Motor neuron (in vitro differentiated cells): ENCODE results near the gene PGRMC2. TPM values are rescaled to one million over a fixed set of nuclear protein-coding genes. Genes with fewer than 3 reads are reported as not detected.
"Not testable (repeated sequence)": the region's sequence is repeated elsewhere in the genome, so short reads cannot be mapped to it uniquely, and the experiment has no call there.

Experiments
- ATAC-seq, 8 experiments: fragments of 200-7000 bp; cut with Tn5 transposase; replicated peaks in 6 of 8; 2 replicates each; pipeline ENCODE4 v1.8.0; 2021; ENCODE audit warnings: mild to moderate bottlenecking in 8 of 8, moderate library complexity in 8 of 8
- H3K27ac ChIP-seq, 2 donors: fragments of 250-450 bp; sonication (Bioruptor Pico); 2 replicates each; pipeline ENCODE4 v1.9.0; 2021; ENCODE audit warnings: antibody characterized with exemption in 2 of 2, mild to moderate bottlenecking in 2 of 2, moderate library complexity in 1 of 2
- H3K4me1 ChIP-seq, 2 donors: fragments of 250-450 bp; sonication (Bioruptor Pico); replicated peaks in 1 of 2; 2 replicates each; pipeline ENCODE4 v1.6.1; 2021; ENCODE audit warnings: antibody characterized with exemption in 2 of 2, mild to moderate bottlenecking in 2 of 2, moderate library complexity in 1 of 2
- H3K4me3 ChIP-seq, 5 donors: fragments of 250-450 bp; sonication (Bioruptor Pico); 2 replicates each; pipeline ENCODE4 v1.9.0; 2021; ENCODE audit warnings: antibody characterized with exemption in 5 of 5, mild to moderate bottlenecking in 5 of 5, moderate library complexity in 4 of 5
- WGBS, 10 experiments: fragments of 450-650 bp; shearing (Covaris generic); methylation state at CpG; one replicate each; pipeline ENCODE4 v1.0.0; 2022; 5-methylcytosine and 5-hydroxymethylcytosine counted together
- in situ Hi-C, 9 experiments: fragments of 400-800 bp; cut with MboI; loops; one replicate each; pipeline ENCODE4 v1.15.0; 2021; ENCODE audit warnings: low sequenced_read_pairs in 9 of 9, low pct_unique_long_range_greater_than_20kb in 2 of 9; ENCODE audit not compliant: unreplicated experiment in 9 of 9
- total RNA-seq, 8 experiments: library from RNA; unstranded; fragments of 300-600 nt; gene quantifications; 2 replicates each; pipeline versions ENCODE4 v1.2.3 to v1.2.4, GENCODE V29; 2022

Gene PGRMC2
- total RNA-seq, 8 experiments from 2014 or later, result 14.4 to 77.5 (median 22.1) TPM

GRCh38 chr4:128282516-128282915 is 5.1 kb downstream of the PGRMC2 start:
- in situ Hi-C loops, result loop anchor here in 1 of 9 experiments (25.0 kb wide), 1 partner anchor 530 kb away; the partner anchor contains the start of gene JADE1
- no peak overlapping the region for H3K27ac ChIP-seq
- H3K4me3 ChIP-seq, result no peak overlapping the region
- H3K4me1 ChIP-seq, result peaks cover 0 to 14% of the 10 kb centered on the region in 2 donors
- ATAC-seq, result no peak

GRCh38 chr4:128281354-128281753 is 6.3 kb downstream of the PGRMC2 start:
- ATAC-seq, result no peak
- in situ Hi-C loops, result loop anchor here in 1 of 9 experiments (25.0 kb wide), 1 partner anchor 531 kb away; the partner anchor contains the start of gene JADE1
- Histone ChIP-seq H3K27ac (no peak overlapping the region), H3K4me3 (no peak overlapping the region), H3K4me1 (peaks cover 0 to 14% of the 10 kb centered on the region in 2 donors)
- WGBS, 10 experiments, result 90 to 100% (median 100%) methylated on average over 1 of the region's 1 CpG; no CpG with 5 or more reads in 1 of the 10 experiments

DNA sequence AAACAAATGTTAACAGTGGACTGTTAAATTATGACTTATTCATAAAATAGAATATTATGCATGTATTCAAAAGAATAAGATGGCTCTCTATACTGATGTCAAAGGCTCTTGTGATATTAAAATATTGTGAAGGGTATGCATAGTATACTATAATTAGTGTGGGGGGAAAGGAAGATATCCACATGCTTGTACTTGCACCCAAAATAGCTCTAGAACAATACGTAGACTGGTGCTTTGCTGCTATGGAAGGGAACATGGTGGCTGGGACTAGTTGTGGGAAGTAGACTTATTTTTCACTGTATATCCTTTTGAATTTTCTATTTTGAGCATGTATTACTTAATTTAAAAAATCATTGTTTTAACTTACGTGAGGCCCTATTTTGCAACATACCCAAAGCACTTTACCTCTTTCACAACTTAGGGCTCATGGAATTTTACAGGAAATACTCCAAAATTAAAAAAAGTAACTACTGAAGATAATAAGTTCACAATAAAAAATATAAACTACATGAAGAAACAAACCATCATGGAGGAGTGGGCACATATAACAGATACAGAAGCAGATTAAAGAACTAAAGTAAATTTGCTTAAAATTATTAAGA is 7.9 kb downstream of the PGRMC2 start:
- peaks cover 0 to 6% of the 10 kb centered on the region in 2 donors for H3K4me1 ChIP-seq
- no peak overlapping the region for H3K4me3 ChIP-seq
- 29 to 100% (median 100%) methylated on average over 1 to 2 of the region's 2 CpGs; no CpG with 5 or more reads in 1 of the 10 experiments for WGBS, 10 experiments
- in situ Hi-C loops, result loop anchor here in 1 of 9 experiments (25.0 kb wide), 1 partner anchor 533 kb away; the partner anchor contains the start of gene JADE1
- ATAC-seq, result peak in 1 of 8 experiments; percentile 85
- no peak overlapping the region for H3K27ac ChIP-seq

DNA sequence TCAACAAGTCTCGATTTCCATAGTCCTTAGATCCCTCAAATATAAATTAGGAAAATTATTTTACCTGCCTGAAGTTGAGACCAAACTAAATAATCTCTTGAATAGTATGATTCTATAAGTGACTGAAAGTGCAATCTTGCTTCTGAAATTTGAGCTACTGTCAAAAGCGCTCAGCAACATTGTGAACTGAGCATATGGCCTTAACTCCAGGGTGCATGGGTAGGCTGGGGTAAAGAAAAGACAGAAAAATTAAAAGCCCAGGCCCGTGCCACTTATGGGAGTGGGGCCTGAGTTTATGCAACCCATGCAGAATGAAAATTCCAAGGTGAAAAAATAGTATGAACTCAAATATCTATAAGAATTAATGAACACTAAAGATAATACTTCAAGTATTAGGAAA is 9.8 kb downstream of the PGRMC2 start:
- in situ Hi-C loops, result loop anchor here in 1 of 9 experiments (25.0 kb wide), 1 partner anchor 534 kb away; the partner anchor contains the start of gene JADE1
- Histone ChIP-seq H3K4me3 (no peak overlapping the region), H3K4me1 (peaks cover 0 to 6% of the 10 kb centered on the region in 2 donors), H3K27ac (no peak overlapping the region)
- no peak for ATAC-seq
- 74 to 100% (median 95%) methylated on average over 1 to 3 of the region's 3 CpGs; no CpG with 5 or more reads in 1 of the 10 experiments for WGBS, 10 experiments

DNA sequence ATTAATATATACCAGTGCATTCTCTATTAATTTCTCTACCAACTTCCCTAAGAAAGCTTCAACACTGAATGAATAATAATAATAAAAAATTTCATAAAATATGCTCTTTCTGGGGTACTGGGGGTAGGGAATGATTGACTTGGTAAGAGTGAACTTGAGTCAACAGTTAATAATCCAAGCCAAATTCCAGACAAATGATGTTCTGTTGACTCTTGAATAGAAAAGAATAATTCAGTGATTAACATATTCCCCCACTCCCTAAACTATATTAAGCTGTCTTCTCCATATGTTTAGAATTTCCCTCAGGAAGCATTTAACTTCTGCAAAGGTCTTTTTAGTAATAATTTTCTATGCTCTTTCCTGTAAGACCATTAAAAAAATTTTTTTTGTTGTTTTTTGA is 12.3 kb downstream of the PGRMC2 start:
- Histone ChIP-seq H3K27ac (no peak overlapping the region), H3K4me1 (no peaks in the 10 kb centered on the region), H3K4me3 (no peak overlapping the region)
- in situ Hi-C loops, result loop anchor here in 1 of 9 experiments (25.0 kb wide), 1 partner anchor 537 kb away; the partner anchor contains the start of gene JADE1
- ATAC-seq, result peak in 3 of 8 experiments; percentile 29 to 81 (median 49)

GRCh38 chr4:128271551-128271950 is 16.1 kb downstream of the PGRMC2 start:
- no peak overlapping the region for H3K27ac ChIP-seq
- in situ Hi-C loops, result no loop called here
- H3K4me1 ChIP-seq, result no peaks in the 10 kb centered on the region
- no peak for ATAC-seq
- 44 to 100% (median 100%) methylated on average over 1 of the region's 1 CpG for WGBS, 10 experiments
- no peak overlapping the region for H3K4me3 ChIP-seq

DNA sequence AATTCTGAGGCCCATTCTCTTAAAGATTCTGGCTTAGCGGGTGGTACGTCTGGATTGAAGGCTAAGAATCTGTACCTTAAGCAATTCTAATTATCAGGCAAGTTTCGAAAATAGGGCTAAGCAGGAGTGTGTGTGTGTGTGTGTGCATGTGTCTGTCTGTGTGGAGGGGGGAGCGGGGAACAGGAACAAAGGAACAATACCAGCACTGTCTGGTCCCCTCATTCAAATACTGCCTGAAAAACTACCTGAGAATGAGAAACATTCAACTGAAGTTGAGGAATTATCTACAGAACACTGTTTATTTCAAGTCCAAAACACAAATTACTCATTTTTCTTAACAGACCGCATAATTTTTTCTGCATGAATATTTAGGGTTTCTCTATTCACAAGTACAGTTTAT is 18.6 kb downstream of the PGRMC2 start:
- ATAC-seq, result peak in 1 of 8 experiments; percentile 44
- Histone ChIP-seq H3K4me1 (no peaks in the 10 kb centered on the region), H3K27ac (no peak overlapping the region), H3K4me3 (no peak overlapping the region)
- in situ Hi-C loops, result no loop called here
- 60 to 100% (median 97%) methylated on average over 1 to 5 of the region's 5 CpGs for WGBS, 10 experiments

DNA sequence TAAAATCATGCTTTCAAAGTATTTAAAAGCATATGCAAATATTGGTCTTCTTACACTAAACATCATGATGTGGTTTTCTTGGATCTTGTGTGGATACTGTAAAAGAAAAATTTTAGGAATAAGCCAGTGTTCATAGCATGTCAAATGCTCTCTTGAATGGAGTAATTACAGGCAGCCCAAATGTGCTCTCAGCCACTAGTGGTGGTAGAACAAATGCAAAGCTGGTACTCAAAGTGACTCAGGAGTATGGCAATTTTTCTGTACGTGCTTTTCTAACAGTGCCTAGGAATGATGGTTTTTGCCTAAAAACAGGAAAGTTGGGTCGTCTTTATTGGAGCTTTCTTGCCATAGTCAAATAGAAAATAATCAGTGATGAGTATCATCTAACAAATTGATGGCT is 19.9 kb downstream of the PGRMC2 start:
- Histone ChIP-seq H3K4me3 (no peak overlapping the region), H3K4me1 (no peaks in the 10 kb centered on the region), H3K27ac (no peak overlapping the region)
- in situ Hi-C loops, result no loop called here
- WGBS, 10 experiments, result 0 to 100% (median 57%) methylated on average over 1 to 2 of the region's 2 CpGs; no CpG with 5 or more reads in 3 of the 10 experiments
- no peak for ATAC-seq

- ATAC-seq, H3K4me3 ChIP-seq, H3K4me1 ChIP-seq, H3K27ac ChIP-seq, in situ Hi-C loops: not testable (repeated sequence)
- WGBS, 10 experiments, result 0 to 100% (median 53%) methylated on average over 1 to 3 of the region's 3 CpGs; no CpG with 5 or more reads in 5 of the 10 experiments
These were observed 20.4 kb downstream of the PGRMC2 start for GRCh38 chr4:128267171-128267570.

DNA sequence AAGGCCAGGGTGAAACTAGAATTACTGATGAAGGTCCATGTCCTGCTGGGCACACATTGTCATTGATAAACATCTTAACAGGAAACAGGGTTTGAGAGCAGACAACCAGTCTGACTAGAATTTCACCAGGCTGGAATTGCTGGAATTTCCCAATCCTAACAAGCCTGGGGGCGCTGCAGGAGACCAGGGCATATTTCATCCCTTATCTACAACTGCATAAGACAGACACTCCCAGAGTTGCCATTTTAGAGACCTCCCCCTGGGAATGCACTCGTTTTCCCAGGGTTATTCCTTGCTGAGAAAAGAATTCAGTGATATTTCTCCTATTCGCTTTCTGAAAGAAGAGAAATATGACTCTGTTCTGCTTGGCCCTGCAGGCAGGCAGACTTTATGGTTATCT is 22.1 kb downstream of the PGRMC2 start:
- 20 to 100% (median 49%) methylated on average over 1 to 3 of the region's 3 CpGs; no CpG with 5 or more reads in 3 of the 10 experiments for WGBS, 10 experiments
- H3K4me3 ChIP-seq, H3K27ac ChIP-seq, H3K4me1 ChIP-seq, in situ Hi-C loops, ATAC-seq: not testable (repeated sequence)

GRCh38 chr4:128259889-128260288 is 27.7 kb downstream of the PGRMC2 start:
- H3K4me1 ChIP-seq, H3K4me3 ChIP-seq, ATAC-seq, H3K27ac ChIP-seq, in situ Hi-C loops: not testable (repeated sequence)
- 54 to 93% (median 71%) methylated on average over 2 to 5 of the region's 5 CpGs; no CpG with 5 or more reads in 2 of the 10 experiments for WGBS, 10 experiments

GRCh38 chr4:128258166-128258565 is 29.4 kb downstream of the PGRMC2 start:
- ATAC-seq, H3K4me3 ChIP-seq, H3K27ac ChIP-seq, H3K4me1 ChIP-seq, in situ Hi-C loops: not testable (repeated sequence)
- WGBS, 10 experiments, result 40 to 100% (median 89%) methylated on average over 1 to 4 of the region's 4 CpGs; no CpG with 5 or more reads in 4 of the 10 experiments

- ATAC-seq, result peak in 1 of 8 experiments; percentile 79
- Histone ChIP-seq H3K4me3 (no peak overlapping the region), H3K4me1 (no peaks in the 10 kb centered on the region), H3K27ac (no peak overlapping the region)
- WGBS, 10 experiments, result 0 to 71% (median 17%) methylated on average over 1 of the region's 1 CpG; no CpG with 5 or more reads in 3 of the 10 experiments
- in situ Hi-C loops, result no loop called here
These were observed 31.1 kb downstream of the PGRMC2 start for GRCh38 chr4:128256539-128256938.

GRCh38 chr4:128255906-128256305 is 31.7 kb downstream of the PGRMC2 start:
- 69 to 100% (median 95%) methylated on average over 1 to 3 of the region's 3 CpGs for WGBS, 10 experiments
- no peaks in the 10 kb centered on the region for H3K4me1 ChIP-seq
- H3K27ac ChIP-seq, result no peak overlapping the region
- ATAC-seq, result no peak
- no peak overlapping the region for H3K4me3 ChIP-seq
- in situ Hi-C loops, result no loop called here
